GM10266 (cell line): Measurements from ENCODE around the gene EPHA7.

Source experiments
- DNase-seq: peaks from one replicate; pipeline ENCODE4 v3.0.0; 2012; ENCODE audit errors: extremely low spot score
- CTCF ChIP-seq: IDR thresholded peaks from 2 replicates; pipeline ENCODE4 v1.5.1; 2012; ENCODE audit warnings: mild to moderate bottlenecking, low read depth; ENCODE audit not compliant: control insufficient read depth, insufficient read depth; ENCODE audit errors: missing control alignments

Gene EPHA7

GRCh38 chr6:93393554-93394074 is 25.7 kb downstream of the EPHA7 start:
- no peak for DNase-seq
- TF ChIP-seq CTCF, result no peak

GRCh38 chr6:93392797-93393196 is 26.6 kb downstream of the EPHA7 start:
- no peak for DNase-seq
- TF ChIP-seq CTCF, result no peak

GRCh38 chr6:93391965-93392364 is 27.4 kb downstream of the EPHA7 start:
- no peak for DNase-seq
- no peak for TF ChIP-seq CTCF

GRCh38 chr6:93389192-93389591 is 30.2 kb downstream of the EPHA7 start:
- TF ChIP-seq CTCF, result no peak

GRCh38 chr6:93388070-93388469 is 31.3 kb downstream of the EPHA7 start:
- no peak for DNase-seq
- TF ChIP-seq CTCF, result no peak

More at GRCh38 chr6:93389192-93389591, 30.2 kb downstream of the EPHA7 start:
- DNase-seq, result no peak

GRCh38 chr6:93376026-93376540 is 43.3 kb downstream of the EPHA7 start:
- no peak for TF ChIP-seq CTCF
- DNase-seq, result no peak

GRCh38 chr6:93373445-93373844 is 45.9 kb downstream of the EPHA7 start:
- TF ChIP-seq CTCF, result no peak
- no peak for DNase-seq
